Naive B cell (primary cell): ENCODE data around the gene ITGB3. TPM values are rescaled to one million over a fixed set of nuclear protein-coding genes. Genes with fewer than 3 reads are reported as not detected.
A peak's percentile ranks its signal among the peaks of the same experiment; 100 is the strongest.

Experiments
- ATAC-seq, 2 donors: fragments of 150-1000 bp; cut with Tn5 transposase; 2 replicates each; pipeline ENCODE4 v1.10.0; 2021; ENCODE audit warnings: low read depth in 2 of 2, mild to moderate bottlenecking in 2 of 2, moderate library complexity in 2 of 2
- DNase-seq: peaks from one replicate; pipeline ENCODE4 v3.0.0; 2022
- H3K27ac Mint-ChIP-seq, 6 donors: one replicate each; pipeline ENCODE4 v1.8.0; 2020 to 2022; ENCODE audit warnings: mild to moderate bottlenecking in 6 of 6, mixed read lengths in 6 of 6, moderate library complexity in 5 of 6, inconsistent platforms in 2 of 6
- H3K27me3 Mint-ChIP-seq, 3 donors: one replicate each; pipeline ENCODE4 v1.8.0; 2021 to 2022; ENCODE audit warnings: mixed read lengths in 3 of 3, mild to moderate bottlenecking in 1 of 3
- H3K36me3 Mint-ChIP-seq, 2 donors: one replicate each; pipeline ENCODE4 v1.8.0; 2020 to 2022; ENCODE audit warnings: mixed read lengths in 2 of 2, inconsistent platforms in 1 of 2, mild to moderate bottlenecking in 1 of 2
- H3K4me1 Mint-ChIP-seq, 3 donors: one replicate each; pipeline ENCODE4 v1.8.0; 2020 to 2022; ENCODE audit warnings: mixed read lengths in 3 of 3, inconsistent platforms in 1 of 3, mild to moderate bottlenecking in 1 of 3, moderate library complexity in 1 of 3
- H3K4me3 Mint-ChIP-seq, 8 donors: one replicate each; pipeline ENCODE4 v1.8.0; 2020 to 2022; ENCODE audit warnings: mild to moderate bottlenecking in 8 of 8, mixed read lengths in 8 of 8, moderate library complexity in 8 of 8, inconsistent platforms in 2 of 8
- H3K9me3 Mint-ChIP-seq, 7 donors: one replicate each; pipeline ENCODE4 v1.8.0; 2020 to 2022; ENCODE audit warnings: mixed read lengths in 7 of 7, mild to moderate bottlenecking in 5 of 7, inconsistent platforms in 2 of 7, moderate library complexity in 1 of 7
- polyA plus RNA-seq, 6 donors: library from polyadenylated mRNA; unstranded; fragments of 300-500 nt; fragmentation: Illumina TruSeq; gene quantifications; one replicate each; pipeline ENCODE4 v1.2.3, GENCODE V29; 2021; ENCODE audit warnings: low read depth in 6 of 6

ITGB3 gene
- polyA plus RNA-seq, result 1 to 10 TPM in 5 of 6 donors, not detected in 1; 2.1 to 9.2 (median 5.1) TPM

GRCh38 chr17:47253541-47254402 is at the start of gene ITGB3:
Gene ITGB3 (plus strand): TSS chr17:47253827. CDS start chr17:47253862, 35 bp downstream.
- Mint-ChIP-seq H3K36me3 (no peaks in the 10 kb centered on the region), H3K27me3 (peaks cover 9 to 26% (median 15%) of the 10 kb centered on the region in 3 donors), H3K4me1 (peaks cover 18 to 42% (median 35%) of the 10 kb centered on the region in 3 donors), H3K27ac (peak within 1 kb of the TSS; percentile 1 to 95 (median 89)), H3K4me3 (peak within 1 kb of the TSS; percentile 87 to 98 (median 95)), H3K9me3 (no peaks in the 10 kb centered on the region)
- DNase-seq (peak; percentile 77), ATAC-seq (peak; percentile 97 to 99)

- Mint-ChIP-seq H3K9me3 (no peaks in the 10 kb centered on the region), H3K36me3 (no peaks in the 10 kb centered on the region), H3K27me3 (no peaks in the 10 kb centered on the region), H3K4me3 (peak overlapping the region; percentile 65 to 91 (median 84)), H3K4me1 (peaks cover 69 to 88% (median 79%) of the 10 kb centered on the region in 3 donors), H3K27ac (peak overlapping the region; percentile 90 to 99 (median 97))
- DNase-seq, result peak; percentile 25
- no peak for ATAC-seq
Observed at GRCh38 chr17:47203984-47204721, 49.5 kb upstream of the ITGB3 start.

GRCh38 chr17:47204722-47205418 is 48.8 kb upstream of the ITGB3 start:
- DNase-seq (peak; percentile 68), ATAC-seq (peak; percentile 66 to 71)
- Mint-ChIP-seq H3K27ac (peak overlapping the region; percentile 90 to 99 (median 97)), H3K9me3 (no peaks in the 10 kb centered on the region), H3K36me3 (no peaks in the 10 kb centered on the region), H3K27me3 (no peaks in the 10 kb centered on the region), H3K4me3 (peak overlapping the region; percentile 65 to 91 (median 84)), H3K4me1 (peaks cover 67 to 90% (median 83%) of the 10 kb centered on the region in 3 donors)

GRCh38 chr17:47205419-47205963 is 48.1 kb upstream of the ITGB3 start:
- Mint-ChIP-seq H3K4me1 (peaks cover 61 to 84% (median 76%) of the 10 kb centered on the region in 3 donors), H3K36me3 (no peaks in the 10 kb centered on the region), H3K9me3 (no peaks in the 10 kb centered on the region), H3K27ac (peak overlapping the region; percentile 90 to 99 (median 97)), H3K4me3 (peak overlapping the region; percentile 65 to 91 (median 84)), H3K27me3 (no peaks in the 10 kb centered on the region)
- DNase-seq (peak; percentile 77), ATAC-seq (peak; percentile 85 to 86)

GRCh38 chr17:47207143-47208067 is 46.2 kb upstream of the ITGB3 start:
- no peaks in the 10 kb centered on the region for H3K9me3 Mint-ChIP-seq
- peaks cover 61 to 68% (median 68%) of the 10 kb centered on the region in 3 donors for H3K4me1 Mint-ChIP-seq
- H3K4me3 Mint-ChIP-seq, result peak overlapping the region in 7 of 8 donors; percentile 23 to 86 (median 42)
- ATAC-seq, result no peak
- H3K27me3 Mint-ChIP-seq, result no peaks in the 10 kb centered on the region
- no peak for DNase-seq
- peak overlapping the region in 5 of 6 donors; percentile 59 to 97 (median 90) for H3K27ac Mint-ChIP-seq
- no peaks in the 10 kb centered on the region for H3K36me3 Mint-ChIP-seq

- Mint-ChIP-seq H3K27me3 (no peaks in the 10 kb centered on the region), H3K36me3 (no peaks in the 10 kb centered on the region), H3K27ac (peak within 1 kb of the TSS in 5 of 6 donors; percentile 14 to 91 (median 75)), H3K4me1 (peaks cover 52 to 60% (median 58%) of the 10 kb centered on the region in 3 donors), H3K4me3 (peak within 1 kb of the TSS in 7 of 8 donors; percentile 18 to 82 (median 33)), H3K9me3 (no peaks in the 10 kb centered on the region)
- DNase-seq (no peak), ATAC-seq (no peak)
Observed at GRCh38 chr17:47208744-47209488, 44.7 kb upstream of the ITGB3 start, which contains the start of gene MYL4. Gene MYL4 (plus strand): TSS chr17:47209348. CDS start chr17:47209423, 75 bp downstream.

GRCh38 chr17:47209499-47209898 is 44.1 kb upstream of the ITGB3 start:
- DNase-seq (no peak), ATAC-seq (no peak)
- Mint-ChIP-seq H3K4me1 (peaks cover 46 to 54% (median 52%) of the 10 kb centered on the region in 3 donors), H3K36me3 (no peaks in the 10 kb centered on the region), H3K4me3 (peak overlapping the region in 1 of 8 donors; percentile 11), H3K27ac (peak overlapping the region in 3 of 6 donors; percentile 10 to 91 (median 75)), H3K9me3 (no peaks in the 10 kb centered on the region), H3K27me3 (no peaks in the 10 kb centered on the region)

GRCh38 chr17:47210105-47210504 is 43.5 kb upstream of the ITGB3 start:
- Mint-ChIP-seq H3K9me3 (no peaks in the 10 kb centered on the region), H3K27ac (peak overlapping the region in 1 of 6 donors; percentile 16), H3K36me3 (no peaks in the 10 kb centered on the region), H3K4me3 (peak overlapping the region in 1 of 8 donors; percentile 10), H3K4me1 (peaks cover 40 to 48% (median 46%) of the 10 kb centered on the region in 3 donors), H3K27me3 (no peaks in the 10 kb centered on the region)
- ATAC-seq (no peak), DNase-seq (no peak)

- H3K9me3 Mint-ChIP-seq, result no peaks in the 10 kb centered on the region
- DNase-seq (no peak), ATAC-seq (no peak)
- H3K36me3 Mint-ChIP-seq, result no peaks in the 10 kb centered on the region
- no peak overlapping the region for H3K4me3 Mint-ChIP-seq
- peaks cover 34 to 41% (median 39%) of the 10 kb centered on the region in 3 donors for H3K4me1 Mint-ChIP-seq
- H3K27ac Mint-ChIP-seq, result peak overlapping the region in 3 of 6 donors; percentile 51 to 89 (median 70)
- no peaks in the 10 kb centered on the region for H3K27me3 Mint-ChIP-seq
Observed at GRCh38 chr17:47210779-47211178, 42.8 kb upstream of the ITGB3 start.

- Mint-ChIP-seq H3K9me3 (no peaks in the 10 kb centered on the region), H3K36me3 (no peaks in the 10 kb centered on the region), H3K4me1 (peaks cover 21 to 31% (median 23%) of the 10 kb centered on the region in 3 donors), H3K27ac (peak overlapping the region in 1 of 6 donors; percentile 28), H3K27me3 (no peaks in the 10 kb centered on the region), H3K4me3 (no peak overlapping the region)
- DNase-seq (no peak), ATAC-seq (no peak)
Observed at GRCh38 chr17:47212458-47212857, 41.2 kb upstream of the ITGB3 start.

GRCh38 chr17:47213540-47213939 is 40.1 kb upstream of the ITGB3 start:
- H3K9me3 Mint-ChIP-seq, result no peaks in the 10 kb centered on the region
- H3K4me3 Mint-ChIP-seq, result no peak overlapping the region
- no peak overlapping the region for H3K27ac Mint-ChIP-seq
- H3K27me3 Mint-ChIP-seq, result no peaks in the 10 kb centered on the region
- H3K36me3 Mint-ChIP-seq, result no peaks in the 10 kb centered on the region
- H3K4me1 Mint-ChIP-seq, result peaks cover 11 to 29% (median 15%) of the 10 kb centered on the region in 3 donors
- ATAC-seq (no peak), DNase-seq (no peak)
